Renal cortical epithelial cell (primary cell): Measurements from ENCODE around the gene ENTPD3. TPM values are rescaled to one million over a fixed set of nuclear protein-coding genes. Genes with fewer than 3 reads are reported as not detected.
A peak's percentile ranks its signal among the peaks of the same experiment; 100 is the strongest.
"Not testable (repeated sequence)": the region's sequence is repeated elsewhere in the genome, so short reads cannot be mapped to it uniquely, and the experiment has no call there.

Source experiments
- DNase-seq: peaks from one replicate; pipeline ENCODE4 v3.0.0-alpha.2; 2011; ENCODE audit warnings: low read depth
- total RNA-seq: library from RNA; depleted of rRNA; stranded (reverse); fragments of >200 nt; gene quantifications from 2 replicates; pipeline ENCODE4 v1.2.3, GENCODE V29; 2014

Gene ENTPD3
- total RNA-seq, 1 donor from 2014 or later, result 0.99 TPM

DNA sequence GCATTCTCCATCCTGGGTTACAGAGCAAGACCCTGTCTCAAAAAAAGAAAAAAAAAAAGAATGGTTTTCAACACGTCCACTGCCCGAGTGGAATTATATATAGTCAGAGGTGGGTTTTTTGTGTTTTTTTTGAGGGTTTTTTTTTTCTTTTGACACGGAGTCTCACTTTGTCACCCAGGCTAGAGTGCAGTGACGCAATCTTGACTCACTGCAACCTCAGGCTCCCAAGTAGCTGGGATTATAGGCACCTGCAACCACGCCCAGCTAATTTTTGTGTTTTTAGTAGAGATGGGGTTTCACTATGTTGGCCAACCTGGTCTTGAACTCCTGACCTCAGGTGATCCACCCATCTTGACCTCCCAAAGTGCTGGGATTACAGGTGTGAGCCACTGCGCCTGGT is 73.5 kb downstream of the ENTPD3 start:
- DNase-seq, result not testable (repeated sequence)

DNA sequence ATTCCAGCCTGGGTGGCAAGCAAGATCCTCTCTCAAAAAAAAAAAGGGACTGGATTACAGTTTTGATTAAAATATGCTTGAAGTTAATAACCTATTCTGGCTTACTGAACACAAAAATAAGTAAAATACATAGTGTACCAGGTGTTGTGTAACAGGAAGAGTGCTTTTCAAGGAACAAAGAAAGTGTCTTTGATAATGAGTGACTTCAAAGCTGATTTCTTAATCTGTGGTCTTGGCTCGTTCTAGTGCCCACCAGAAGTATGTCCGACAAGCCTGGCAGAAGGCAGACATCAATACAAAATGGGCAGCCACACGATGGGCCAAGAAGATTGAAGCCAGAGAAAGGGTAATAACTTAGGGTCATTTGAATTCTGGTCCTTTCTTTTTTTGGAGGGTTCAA is 74.2 kb downstream of the ENTPD3 start:
- DNase-seq, result no peak

- DNase-seq, result not testable (repeated sequence)
These were observed 75.9 kb downstream of the ENTPD3 start for GRCh38 chr3:40462838-40463237.

- DNase-seq, result no peak
These were observed 76.6 kb downstream of the ENTPD3 start for GRCh38 chr3:40463579-40463978.

DNA sequence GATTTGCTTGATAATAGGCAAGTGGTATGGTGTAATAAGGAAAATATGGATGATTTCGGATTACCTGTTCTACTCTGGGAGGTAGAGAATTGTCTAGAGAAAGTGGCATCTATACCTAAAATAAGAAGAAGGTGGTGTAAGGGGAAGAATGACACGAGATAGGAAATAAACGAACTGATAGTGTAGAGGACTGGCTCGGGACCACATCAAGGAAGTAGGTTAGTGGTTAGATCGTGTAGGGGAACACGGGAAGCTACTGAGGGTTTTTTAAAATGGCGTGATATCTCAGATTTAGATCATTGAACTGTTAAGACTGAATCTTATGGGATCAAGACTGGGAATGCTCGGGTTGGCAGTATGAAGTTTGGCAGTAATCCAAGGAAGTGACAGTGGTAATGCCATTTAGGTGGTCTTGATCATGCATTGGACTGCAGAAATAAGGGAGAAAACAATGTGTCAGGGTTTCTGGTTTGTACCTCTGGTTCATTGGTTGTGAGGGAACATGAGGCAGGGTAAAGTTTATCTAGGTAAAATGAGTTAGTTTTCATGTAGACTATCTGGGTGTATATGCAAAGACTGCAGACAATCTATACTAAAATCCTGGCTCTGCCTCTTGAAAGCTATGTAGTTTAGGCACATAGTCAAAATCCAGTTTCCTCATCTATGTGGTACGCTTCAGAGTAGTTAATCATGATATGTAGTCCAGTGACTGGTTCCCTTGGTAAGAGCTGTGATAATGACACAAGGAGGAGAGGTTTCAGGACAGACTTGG is 77.5 kb downstream of the ENTPD3 start:
- DNase-seq, result no peak

GRCh38 chr3:40465111-40465407 is 78.1 kb downstream of the ENTPD3 start:
- DNase-seq, result no peak

GRCh38 chr3:40465456-40465855 is 78.5 kb downstream of the ENTPD3 start:
- DNase-seq, result no peak

GRCh38 chr3:40468018-40468417 is 81.0 kb downstream of the ENTPD3 start:
- no peak for DNase-seq

GRCh38 chr3:40470701-40471100 is 83.7 kb downstream of the ENTPD3 start:
- no peak for DNase-seq

DNA sequence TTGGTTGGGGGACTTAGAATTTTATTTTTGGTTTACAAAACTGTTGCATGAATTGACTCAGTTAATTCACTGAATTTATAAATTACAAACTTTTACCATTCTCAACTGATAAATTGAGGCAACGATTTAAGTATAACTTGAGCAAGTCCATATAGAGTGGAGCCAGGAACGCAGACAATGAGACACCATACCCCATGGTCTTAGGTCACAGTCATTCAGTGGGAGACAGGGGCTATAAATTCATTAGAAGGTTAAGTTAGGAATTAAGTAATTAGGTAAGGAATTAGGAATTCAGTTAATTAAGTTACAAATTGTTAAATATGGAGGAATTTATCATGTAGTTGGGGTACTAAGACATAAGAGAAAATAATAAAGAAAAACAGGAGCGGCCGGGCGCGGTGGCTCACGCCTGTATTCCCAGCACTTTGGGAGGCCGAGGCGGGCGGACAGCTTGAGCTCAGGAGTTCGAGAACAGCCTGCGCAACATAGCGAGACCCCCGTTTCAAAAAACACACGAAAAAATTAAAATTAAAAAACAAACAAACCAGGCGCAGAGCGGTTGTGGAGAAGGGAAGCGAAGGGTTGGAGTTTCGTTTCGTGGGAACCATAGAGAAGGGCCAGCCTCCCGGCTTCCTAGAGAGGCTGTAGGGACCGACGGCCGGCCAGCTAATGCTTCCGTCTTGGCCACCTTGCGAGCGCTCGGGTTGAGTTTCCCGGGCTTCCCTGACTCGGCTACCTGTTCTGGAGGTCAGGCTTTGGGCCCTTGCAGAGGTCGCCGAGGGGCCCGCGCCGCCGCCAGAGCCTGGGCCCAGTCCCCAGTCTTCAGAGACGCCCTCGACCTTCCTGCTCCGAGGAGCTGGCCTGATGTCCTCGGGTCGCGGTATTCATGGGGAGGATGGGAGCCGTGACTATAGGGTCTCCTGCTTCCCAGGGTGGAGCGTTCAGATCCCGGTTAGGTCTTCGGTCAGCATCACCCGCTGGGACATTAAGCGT is 89.8 kb downstream of the ENTPD3 start, which contains the start of gene ZNF619:
ZNF619 (plus strand) TSS at position 645 of the 993 bp plus-strand sequence. CDS start 858 bp downstream, outside the sequence.
- peak; percentile 49 for DNase-seq

DNA sequence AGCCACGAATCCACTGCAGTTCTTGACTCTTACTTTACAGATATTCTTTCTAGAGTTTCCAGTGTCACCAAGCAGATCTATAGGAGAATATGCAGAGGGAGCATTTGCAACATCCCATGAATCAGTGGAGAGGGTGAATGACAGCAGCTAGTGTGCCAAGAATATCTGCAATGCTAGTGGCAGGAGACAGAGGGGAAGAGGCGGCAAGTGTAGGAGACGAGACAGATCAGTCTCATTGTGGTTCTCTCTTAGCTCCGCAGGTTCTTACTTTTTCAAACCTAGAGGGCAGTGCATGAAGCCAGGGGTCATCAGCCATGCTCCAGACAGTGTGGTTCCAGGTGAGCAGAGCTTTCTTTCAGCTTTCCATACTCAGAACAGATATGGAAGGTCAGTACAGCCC is 90.7 kb downstream of the ENTPD3 start:
- DNase-seq, result peak; percentile 6

Other genes starting within 250 kb of the ENTPD3 start
- gene EIF1B, start 77.5 kb upstream of the ENTPD3 start, total RNA-seq, result 17.7 and 27.8 TPM in 2 replicates
- 347 and 384 TPM in 2 replicates for gene RPL14, start 70.2 kb downstream of the ENTPD3 start, total RNA-seq
- 4.0 and 8.9 TPM in 2 replicates for gene ZNF619, start 89.9 kb downstream of the ENTPD3 start, total RNA-seq
- gene ZNF620, start 118.9 kb downstream of the ENTPD3 start, total RNA-seq, result 3.3 and 5.8 TPM in 2 replicates
- 9.9 and 21.0 TPM in 2 replicates for gene ZNF621, start 137.8 kb downstream of the ENTPD3 start, total RNA-seq